Activated B cell treated with CpG ODN at 0.5 μM for 24 hours (primary cell): ENCODE results near the gene TBC1D3B. TPM values are rescaled to one million over a fixed set of nuclear protein-coding genes. Genes with fewer than 3 reads are reported as not detected.
"Not testable (repeated sequence)": the region's sequence is repeated elsewhere in the genome, so short reads cannot be mapped to it uniquely, and the experiment has no call there.

ENCODE experiments used
- ATAC-seq: fragments of 200-7000 bp; cut with Tn5 transposase; one replicate; pipeline ENCODE4 v1.10.0; 2021; ENCODE audit warnings: low read depth, mild to moderate bottlenecking, moderate library complexity
- CTCF ChIA-PET: fragments of 350-600 bp; sonication (Branson Sonifier 250); formaldehyde crosslinking; loops from one replicate; lab custom pipeline; 2021; ENCODE audit warnings: antibody characterized with exemption; lab: Charles Lee
- POLR2A ChIA-PET: fragments of 350-600 bp; sonication (Branson Sonifier 250); formaldehyde crosslinking; loops from one replicate; lab custom pipeline; 2021; ENCODE audit warnings: antibody characterized with exemption; lab: Charles Lee
- DNase-seq: peaks from one replicate; pipeline ENCODE4 v3.0.0; 2022
- H3K27ac Mint-ChIP-seq: one replicate; pipeline ENCODE4 v1.8.0; 2020; ENCODE audit warnings: mixed read lengths
- H3K27me3 Mint-ChIP-seq: one replicate; pipeline ENCODE4 v1.8.0; 2021; ENCODE audit warnings: mixed read lengths
- H3K36me3 Mint-ChIP-seq: one replicate; pipeline ENCODE4 v1.8.0; 2021; ENCODE audit warnings: low read depth, mixed read lengths
- H3K4me1 Mint-ChIP-seq: one replicate; pipeline ENCODE4 v1.8.0; 2021; ENCODE audit warnings: mixed read lengths
- H3K4me3 Mint-ChIP-seq: one replicate; pipeline ENCODE4 v1.8.0; 2020; ENCODE audit warnings: mild to moderate bottlenecking, mixed read lengths
- H3K9me3 Mint-ChIP-seq: one replicate; pipeline ENCODE4 v1.8.0; 2020; ENCODE audit warnings: mixed read lengths
- CTCF ChIP-seq: fragments of 200-600 bp; IDR thresholded peaks from one replicate; pipeline ENCODE4 v1.8.0; 2022; ENCODE audit warnings: antibody characterized with exemption, mild to moderate bottlenecking
- intact Hi-C: fragments of 100-400 bp; cut with micrococcal nuclease; formaldehyde crosslinking; loops from one replicate; pipeline ENCODE4 v1.15.1; 2024
- total RNA-seq: library from RNA; stranded (reverse); gene quantifications from 2 replicates; pipeline ENCODE4 v1.2.3, GENCODE V29; 2022

Gene TBC1D3B
- total RNA-seq, result 8.3 and 12.8 TPM in 2 replicates

GRCh38 chr17:36176536-36176935 is at the start of gene TBC1D3B:
Gene TBC1D3B, minus strand, starts transcription at chr17:36176636. Its CDS starts 1,586 bp downstream, at chr17:36175050.
- H3K4me3 Mint-ChIP-seq, H3K36me3 Mint-ChIP-seq, H3K9me3 Mint-ChIP-seq, H3K27ac Mint-ChIP-seq, H3K4me1 Mint-ChIP-seq, H3K27me3 Mint-ChIP-seq, DNase-seq, CTCF ChIA-PET, ATAC-seq, POLR2A ChIA-PET, intact Hi-C loops: not testable (repeated sequence)

DNA sequence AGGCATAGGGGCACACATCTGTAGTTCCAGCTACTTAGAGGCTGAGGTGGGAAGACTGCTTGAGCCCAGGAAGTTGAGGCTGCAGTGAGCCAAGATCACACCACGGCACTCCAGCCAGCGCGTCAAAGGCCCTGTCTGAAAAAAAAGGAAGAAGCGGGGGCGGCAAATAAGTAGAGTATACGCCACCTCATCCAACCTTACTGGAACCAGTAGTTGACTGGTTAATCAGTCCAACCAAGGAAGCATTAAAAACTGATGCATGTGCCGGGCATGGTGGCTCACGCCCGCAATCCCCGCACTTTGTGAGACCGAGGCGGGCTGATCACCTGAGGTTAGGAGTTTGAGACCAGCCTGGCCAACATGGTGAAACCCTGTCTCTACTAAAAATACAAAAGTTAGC is 46.5 kb upstream of the TBC1D3B start:
- DNase-seq, H3K27ac Mint-ChIP-seq, POLR2A ChIA-PET, CTCF ChIA-PET, H3K4me1 Mint-ChIP-seq, H3K4me3 Mint-ChIP-seq, H3K27me3 Mint-ChIP-seq, H3K9me3 Mint-ChIP-seq, H3K36me3 Mint-ChIP-seq, ATAC-seq, intact Hi-C loops: not testable (repeated sequence)

DNA sequence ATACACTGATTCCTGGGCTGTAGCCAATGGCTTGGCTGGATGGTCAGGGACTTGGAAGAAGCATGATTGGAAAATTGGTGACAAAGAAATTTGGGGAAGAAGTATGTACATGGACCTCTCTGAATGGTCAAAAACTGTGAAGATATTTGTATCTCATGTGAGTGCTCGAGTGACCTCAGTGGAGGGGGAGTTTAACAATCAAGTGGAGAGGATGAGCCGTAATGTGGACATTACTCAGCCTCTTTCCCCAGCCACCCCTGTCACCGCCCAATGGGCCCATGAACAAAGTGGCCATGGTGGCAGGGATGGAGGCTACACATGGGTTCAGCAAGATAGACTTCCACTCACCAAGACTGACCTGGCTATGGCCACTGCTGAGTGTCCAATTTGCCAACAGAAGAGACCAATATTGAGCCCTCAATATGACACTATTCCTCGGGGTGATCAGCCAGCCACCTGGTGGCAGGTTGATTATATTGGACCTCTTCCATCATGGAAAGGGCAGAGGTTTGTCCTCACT is 45.2 kb upstream of the TBC1D3B start:
- ATAC-seq, H3K4me3 Mint-ChIP-seq, H3K27ac Mint-ChIP-seq, H3K36me3 Mint-ChIP-seq, H3K4me1 Mint-ChIP-seq, DNase-seq, CTCF ChIA-PET, H3K9me3 Mint-ChIP-seq, intact Hi-C loops, POLR2A ChIA-PET, H3K27me3 Mint-ChIP-seq: not testable (repeated sequence)

DNA sequence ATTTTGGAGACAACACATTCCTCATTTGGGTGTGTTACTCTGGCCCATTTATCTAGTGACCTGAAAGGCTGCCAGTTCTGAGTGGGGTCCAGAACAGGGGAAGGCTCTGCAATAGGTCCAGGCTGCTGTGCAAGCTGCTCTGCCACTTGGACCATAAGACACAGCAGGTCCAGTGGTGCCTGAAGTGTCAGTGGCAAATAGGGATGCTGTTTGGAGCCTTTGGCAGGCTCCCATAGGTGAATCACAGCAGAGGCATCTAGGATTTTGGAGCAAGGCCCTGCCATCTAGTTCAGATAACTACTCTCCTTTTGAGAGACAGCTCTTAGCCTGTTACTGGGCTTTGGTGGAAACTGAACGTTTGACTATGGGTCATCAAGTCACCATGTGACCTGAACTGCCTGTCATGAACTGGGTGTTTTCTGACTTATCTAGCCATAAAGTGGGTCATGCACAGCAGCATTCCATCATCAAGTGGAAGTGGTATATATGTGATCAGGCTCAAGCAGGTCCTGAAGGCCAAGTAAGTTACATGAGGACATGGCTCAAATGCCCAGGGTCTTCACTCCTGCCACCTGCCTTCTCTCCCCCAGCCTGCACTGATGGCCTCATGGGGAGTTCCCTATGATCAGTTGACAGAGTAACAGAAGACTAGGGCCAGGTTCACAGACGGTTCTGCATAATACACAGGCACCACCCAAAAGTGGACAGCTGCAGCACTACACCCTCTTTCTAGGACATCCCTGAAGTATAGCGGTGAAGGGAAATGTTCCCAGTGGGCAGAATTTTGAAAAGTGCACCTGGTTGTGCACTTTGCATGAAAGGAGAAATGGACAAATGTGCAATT is 44.5 kb upstream of the TBC1D3B start:
- not testable (repeated sequence) for ATAC-seq

DNA sequence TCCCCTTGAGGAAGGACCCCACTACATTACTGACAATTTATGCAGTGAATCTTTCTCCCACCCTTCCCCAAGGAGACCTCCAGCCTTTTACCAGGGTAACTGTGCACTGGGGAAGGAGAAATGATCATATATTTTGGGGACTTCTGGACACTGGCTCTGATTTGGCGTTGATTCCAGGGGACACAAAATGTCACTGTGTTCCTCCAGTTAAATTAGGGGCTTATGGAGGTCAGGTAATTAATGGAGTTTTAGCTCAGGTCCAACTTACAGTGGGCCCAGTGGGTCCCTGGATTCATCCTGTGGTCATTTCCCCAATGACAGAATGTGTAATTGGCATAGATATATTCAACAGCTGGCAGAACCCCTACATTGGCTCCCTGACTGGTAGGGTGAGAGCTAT is 43.1 kb upstream of the TBC1D3B start:
- H3K9me3 Mint-ChIP-seq, H3K4me3 Mint-ChIP-seq: not testable (repeated sequence)

More for the DNA sequence above, 44.5 kb upstream of the TBC1D3B start:
- H3K36me3 Mint-ChIP-seq, H3K4me1 Mint-ChIP-seq, H3K27ac Mint-ChIP-seq, H3K4me3 Mint-ChIP-seq, POLR2A ChIA-PET, CTCF ChIA-PET, DNase-seq, intact Hi-C loops, H3K27me3 Mint-ChIP-seq, H3K9me3 Mint-ChIP-seq: not testable (repeated sequence)

DNA sequence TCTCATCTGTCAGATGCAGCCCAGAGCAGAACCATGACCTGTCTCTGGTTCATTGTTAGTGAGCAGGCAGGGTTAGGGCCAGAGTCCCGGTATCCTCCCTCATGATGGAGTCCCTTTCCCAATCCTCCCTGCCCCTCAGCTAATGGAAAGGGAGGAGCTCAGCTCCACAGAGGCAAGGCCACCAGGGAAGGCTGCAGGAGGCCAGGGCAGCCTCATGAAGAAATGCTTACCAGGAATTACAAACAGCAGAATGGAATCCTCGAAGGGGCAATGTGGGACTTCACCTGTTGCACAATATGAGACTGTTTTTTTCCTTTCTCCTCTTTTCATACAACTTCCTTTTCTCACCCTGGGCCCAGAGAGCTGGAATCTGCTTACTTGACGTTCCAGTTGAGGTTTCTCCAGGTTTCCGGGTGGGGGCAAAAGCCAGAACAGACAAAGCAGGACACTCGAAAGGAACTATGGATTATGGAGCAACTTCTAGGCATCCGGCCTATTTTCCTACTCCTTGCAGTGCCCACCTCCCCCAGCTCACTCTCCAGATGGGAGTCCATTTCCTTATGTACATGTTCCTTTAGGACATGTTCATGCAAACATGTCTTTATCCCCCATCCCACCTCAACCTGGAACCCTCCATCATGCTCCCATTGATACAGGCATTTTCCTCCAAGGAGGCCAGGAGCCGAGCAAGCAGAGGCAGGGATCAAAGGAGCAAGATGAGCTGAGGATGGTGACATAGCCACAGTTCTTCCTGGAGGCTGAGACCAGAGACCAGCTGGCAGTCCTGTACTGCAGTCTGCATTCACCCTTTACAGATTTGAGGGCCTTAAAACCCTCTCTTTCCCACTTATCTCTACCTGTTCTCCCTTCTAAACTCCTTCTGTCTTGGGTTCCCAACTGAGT is 39.2 kb upstream of the TBC1D3B start:
- H3K4me1 Mint-ChIP-seq, result peaks cover 15% of the 10 kb centered on the region
- H3K4me3 Mint-ChIP-seq, H3K9me3 Mint-ChIP-seq, H3K27me3 Mint-ChIP-seq, CTCF ChIA-PET, H3K36me3 Mint-ChIP-seq, DNase-seq, ATAC-seq, H3K27ac Mint-ChIP-seq, intact Hi-C loops: not testable (repeated sequence)
- POLR2A ChIA-PET, result interaction anchor here (0.5 kb wide), 1 partner anchor 244 kb away, joined by 4 read pairs; no protein-coding TSS in a partner anchor

More for the DNA sequence above, 43.1 kb upstream of the TBC1D3B start:
- H3K27me3 Mint-ChIP-seq, ATAC-seq, POLR2A ChIA-PET, H3K36me3 Mint-ChIP-seq, DNase-seq, H3K4me1 Mint-ChIP-seq, CTCF ChIA-PET, H3K27ac Mint-ChIP-seq, intact Hi-C loops: not testable (repeated sequence)

GRCh38 chr17:36214918-36215317 is 38.5 kb upstream of the TBC1D3B start:
- no peak for TF ChIP-seq CTCF
- ChIA-PET CTCF (no interaction called here), POLR2A (interaction anchor here (0.5 kb wide), 1 partner anchor 244 kb away, joined by 4 read pairs; no protein-coding TSS in a partner anchor)
- ATAC-seq (no peak), DNase-seq (no peak)
- H3K4me1 Mint-ChIP-seq, result peaks cover 23% of the 10 kb centered on the region
- intact Hi-C loops, result no loop called here
- H3K9me3 Mint-ChIP-seq, result no peaks in the 10 kb centered on the region
- H3K4me3 Mint-ChIP-seq, result no peak overlapping the region
- no peaks in the 10 kb centered on the region for H3K27me3 Mint-ChIP-seq
- H3K27ac Mint-ChIP-seq, result no peak overlapping the region
- H3K36me3 Mint-ChIP-seq, result no peaks in the 10 kb centered on the region
